AG04449 (cell line): ENCODE results near the gene TNFSF11.

ENCODE experiments used
- CTCF ChIA-PET: fragments of 350-600 bp; formaldehyde crosslinking; extraction: SDS; loops from one replicate; lab custom pipeline; 2021; ENCODE audit warnings: antibody characterized with exemption; lab: Yijun Ruan, JAX
- POLR2A ChIA-PET: fragments of 400-600, 350-600 bp; formaldehyde crosslinking; extraction: SDS; loops from one replicate; lab custom pipeline; 2020; ENCODE audit warnings: antibody characterized with exemption, inconsistent platforms; lab: Yijun Ruan, JAX
- DNase-seq: peaks from one replicate; pipeline ENCODE4 v3.0.0-alpha.2; 2010; ENCODE audit warnings: low read depth, low spot score
- H3K4me3 ChIP-seq: 2 replicates; pipeline ENCODE4 v1.5.1; 2011; ENCODE audit warnings: low read depth, mild to moderate bottlenecking, control low read depth, low read length
- TF ChIP-seq, protein P1 (sequence below): IDR thresholded peaks from one replicate; pipeline ENCODE4 v1.5.1; 2011; ENCODE audit warnings: mild to moderate bottlenecking, moderate library complexity, low read length, control low read depth, inconsistent platforms; ENCODE audit not compliant: insufficient read depth; ENCODE audit errors: missing control alignments

TNFSF11 gene

DNA sequence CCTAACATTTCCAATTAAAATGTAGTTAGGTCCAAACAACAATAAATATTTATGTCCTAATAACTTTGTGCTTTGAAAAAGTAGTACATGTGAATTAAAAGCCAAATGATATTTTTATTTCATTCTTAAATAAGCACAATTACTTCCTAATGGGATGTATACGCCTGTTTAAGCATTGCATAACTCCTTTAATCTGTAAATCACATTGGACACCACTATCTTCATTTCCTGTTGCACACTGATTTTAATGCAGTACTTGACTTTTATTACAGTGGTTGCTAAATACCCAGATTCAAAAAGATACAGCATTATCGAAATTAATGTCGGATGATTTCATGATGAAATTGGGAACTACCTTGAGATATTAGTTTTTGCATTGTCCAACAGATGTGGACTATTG lies 70.9 kb downstream of the TNFSF11 start:
- TF ChIP-seq, protein P1, sequence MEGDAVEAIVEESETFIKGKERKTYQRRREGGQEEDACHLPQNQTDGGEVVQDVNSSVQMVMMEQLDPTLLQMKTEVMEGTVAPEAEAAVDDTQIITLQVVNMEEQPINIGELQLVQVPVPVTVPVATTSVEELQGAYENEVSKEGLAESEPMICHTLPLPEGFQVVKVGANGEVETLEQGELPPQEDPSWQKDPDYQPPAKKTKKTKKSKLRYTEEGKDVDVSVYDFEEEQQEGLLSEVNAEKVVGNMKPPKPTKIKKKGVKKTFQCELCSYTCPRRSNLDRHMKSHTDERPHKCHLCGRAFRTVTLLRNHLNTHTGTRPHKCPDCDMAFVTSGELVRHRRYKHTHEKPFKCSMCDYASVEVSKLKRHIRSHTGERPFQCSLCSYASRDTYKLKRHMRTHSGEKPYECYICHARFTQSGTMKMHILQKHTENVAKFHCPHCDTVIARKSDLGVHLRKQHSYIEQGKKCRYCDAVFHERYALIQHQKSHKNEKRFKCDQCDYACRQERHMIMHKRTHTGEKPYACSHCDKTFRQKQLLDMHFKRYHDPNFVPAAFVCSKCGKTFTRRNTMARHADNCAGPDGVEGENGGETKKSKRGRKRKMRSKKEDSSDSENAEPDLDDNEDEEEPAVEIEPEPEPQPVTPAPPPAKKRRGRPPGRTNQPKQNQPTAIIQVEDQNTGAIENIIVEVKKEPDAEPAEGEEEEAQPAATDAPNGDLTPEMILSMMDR = no peak
- DNase-seq = no peak
- CTCF ChIA-PET = no interaction called here
- no peak overlapping the region for H3K4me3 ChIP-seq
- POLR2A ChIA-PET = no interaction called here

DNA sequence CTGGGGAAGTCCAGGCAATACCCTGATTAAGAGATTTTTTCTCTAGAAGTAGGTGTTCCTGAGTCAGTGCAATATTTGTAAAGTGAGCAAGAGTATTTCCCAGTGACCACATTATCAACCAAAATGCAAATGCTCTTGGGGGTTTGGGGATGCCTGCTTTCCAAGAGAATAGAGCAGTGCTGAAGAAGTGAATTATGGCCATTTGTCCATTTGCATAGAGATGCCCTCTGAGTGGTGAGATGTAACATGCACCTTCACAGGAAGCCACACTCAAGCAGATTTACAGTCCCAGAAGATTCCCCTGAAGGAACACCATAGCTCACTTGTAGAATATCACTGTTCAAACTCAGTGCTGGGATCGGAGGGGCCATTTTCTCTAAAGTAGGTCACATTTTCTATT lies 71.8 kb downstream of the TNFSF11 start:
- POLR2A ChIA-PET = no interaction called here
- TF ChIP-seq, protein P1 = no peak
- H3K4me3 ChIP-seq = no peak overlapping the region
- CTCF ChIA-PET = no interaction called here
- DNase-seq = no peak

DNA sequence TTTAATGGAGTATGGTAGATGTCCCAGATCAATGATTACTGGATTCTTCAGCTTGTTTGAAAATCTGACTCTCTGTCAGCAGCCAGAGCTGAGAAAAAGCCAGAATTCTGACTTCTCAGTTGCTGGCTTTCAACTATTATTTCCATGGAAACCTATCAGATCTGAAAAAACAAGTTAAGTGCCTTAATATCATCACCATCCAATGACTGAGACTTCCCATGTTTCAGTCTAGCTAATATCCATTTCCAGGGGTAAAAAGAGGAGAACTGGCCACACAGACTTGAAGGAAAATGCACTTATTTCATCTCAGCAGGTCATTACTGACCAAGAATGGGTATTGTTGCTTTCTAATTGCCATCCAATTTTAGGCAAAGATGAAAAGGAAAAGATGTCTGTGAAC lies 75.2 kb downstream of the TNFSF11 start:
- POLR2A ChIA-PET = no interaction called here
- no peak for DNase-seq
- CTCF ChIA-PET = interaction anchor here (1.0 to 1.2 kb wide), 2 partner anchors 12 to 54 kb away, joined by 3 to 5 read pairs; no protein-coding TSS in a partner anchor
- H3K4me3 ChIP-seq = no peak overlapping the region
- TF ChIP-seq, protein P1 = no peak

DNA sequence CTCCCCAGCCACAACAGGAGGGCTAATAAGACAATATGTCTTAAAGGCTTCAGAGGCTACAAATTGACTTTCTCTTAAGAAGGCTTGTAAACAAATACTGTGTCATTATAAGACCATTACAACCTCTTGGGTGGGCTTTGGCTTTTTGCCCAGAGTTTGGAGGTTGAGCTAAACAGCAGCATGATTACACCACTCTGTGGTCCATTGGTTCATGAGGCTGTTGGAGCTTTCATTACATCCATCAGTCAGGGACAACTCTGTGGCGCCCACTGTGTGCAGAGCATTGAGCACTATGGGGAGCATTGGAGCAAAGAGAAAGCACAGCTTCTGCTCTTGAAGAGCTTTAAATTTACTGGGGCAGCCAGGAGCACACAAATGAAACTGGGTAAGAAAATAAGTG lies 75.9 kb downstream of the TNFSF11 start:
- H3K4me3 ChIP-seq = no peak overlapping the region
- ChIA-PET POLR2A (no interaction called here), CTCF (interaction anchor here (1.2 kb wide), 1 partner anchor 11 kb away, joined by 5 read pairs; no protein-coding TSS in a partner anchor)
- TF ChIP-seq, protein P1 = no peak
- DNase-seq = no peak

DNA sequence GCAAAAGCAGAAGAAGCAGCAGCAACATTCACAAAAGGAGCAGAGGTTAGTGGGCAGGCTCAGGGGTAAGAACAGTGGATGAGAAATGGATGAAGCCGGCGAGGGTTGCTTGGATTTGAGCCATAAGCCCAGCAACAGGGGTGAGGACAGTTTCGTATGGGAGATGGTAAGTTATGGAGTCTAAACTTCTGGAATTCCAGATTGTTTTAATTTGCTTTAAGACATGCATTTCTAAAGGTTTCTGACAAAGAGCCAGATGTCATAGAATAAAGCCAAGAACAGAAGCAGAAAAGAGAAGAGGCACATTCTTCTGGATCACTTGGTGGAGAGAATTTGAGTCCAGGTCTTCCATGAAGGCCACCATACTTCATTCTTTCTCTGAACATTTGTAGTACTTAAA lies 76.6 kb downstream of the TNFSF11 start:
- ChIA-PET POLR2A (no interaction called here), CTCF (interaction anchor here (1.2 kb wide), 1 partner anchor 11 kb away, joined by 5 read pairs; no protein-coding TSS in a partner anchor)
- TF ChIP-seq, protein P1 = no peak
- DNase-seq = no peak
- H3K4me3 ChIP-seq = no peak overlapping the region

DNA sequence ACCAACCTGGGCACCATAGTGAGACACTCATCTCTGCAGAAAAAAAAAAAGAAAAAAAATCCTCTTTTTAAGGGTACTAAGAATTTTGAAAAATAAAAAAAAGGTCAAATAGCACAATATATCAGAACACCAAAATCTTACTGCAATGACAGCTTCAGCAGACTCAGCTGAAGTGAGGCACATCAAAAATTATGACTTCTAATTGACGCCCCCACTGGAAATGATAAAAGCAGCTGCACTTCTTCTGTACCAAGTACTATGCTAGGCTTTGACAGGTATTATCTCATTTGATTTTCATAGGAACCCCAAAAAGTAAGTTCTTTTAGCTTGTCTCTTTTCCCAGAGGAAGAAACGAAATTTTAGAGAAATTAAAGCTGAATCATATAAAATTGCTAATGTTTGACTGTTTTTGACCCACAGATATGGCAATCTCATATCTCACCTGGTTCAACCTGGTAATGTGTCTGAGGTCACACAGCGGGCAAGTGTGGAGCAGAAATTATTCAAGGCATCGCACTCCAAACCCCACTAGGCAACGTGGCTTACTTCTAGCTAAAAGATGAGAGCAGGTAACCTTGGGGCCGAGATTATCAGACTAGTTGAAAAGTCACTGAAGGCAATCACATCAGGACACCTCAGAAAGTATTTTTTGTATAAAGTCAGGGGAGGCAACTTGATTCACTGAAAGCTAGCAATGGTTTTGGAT lies 78.1 kb downstream of the TNFSF11 start:
- ChIA-PET CTCF (interaction anchor here (1.2 to 1.4 kb wide), 2 partner anchors 8 to 318 kb away, joined by 3 read pairs; no protein-coding TSS in a partner anchor), POLR2A (no interaction called here)
- DNase-seq = no peak
- no peak overlapping the region for H3K4me3 ChIP-seq
- TF ChIP-seq, protein P1 = no peak
